Smooth muscle cell (in vitro differentiated cells): ENCODE measurements around the gene CUEDC1. TPM values are rescaled to one million over a fixed set of nuclear protein-coding genes. Genes with fewer than 3 reads are reported as not detected.

ENCODE experiments used
- DNase-seq: peaks from one replicate; lab custom pipeline; 2025; ENCODE audit not compliant: unreplicated experiment; lab: John Stamatoyannopoulos, UW
- H2AFZ ChIP-seq: fragments of 200-600 bp; sonication (generic); 2 replicates; pipeline ENCODE4 v1.6.0; 2016; ENCODE audit warnings: antibody characterized with exemption, low read depth, mild to moderate bottlenecking
- H3F3A ChIP-seq: fragments of 200-600 bp; sonication (generic); 2 replicates; pipeline ENCODE4 v1.6.0; 2017; ENCODE audit warnings: antibody characterized with exemption, low read depth
- H3K27ac ChIP-seq: fragments of 200-600 bp; sonication (generic); 2 replicates; pipeline ENCODE4 v1.5.1; 2016; ENCODE audit warnings: low read depth, mild to moderate bottlenecking
- H3K27me3 ChIP-seq: fragments of 200-600 bp; sonication (generic); 2 replicates; pipeline ENCODE4 v1.6.1; 2016; ENCODE audit warnings: low read depth, mild to moderate bottlenecking
- H3K36me3 ChIP-seq: fragments of 200-600 bp; sonication (generic); 2 replicates; pipeline ENCODE4 v1.5.1; 2016; ENCODE audit warnings: low read depth
- H3K4me1 ChIP-seq: fragments of 200-600 bp; sonication (generic); 2 replicates; pipeline ENCODE4 v1.5.1; 2016; ENCODE audit warnings: low read depth
- H3K4me2 ChIP-seq: fragments of 200-600 bp; sonication (generic); 2 replicates; pipeline ENCODE4 v1.6.0; 2016; ENCODE audit warnings: mild to moderate bottlenecking
- H3K4me3 ChIP-seq: fragments of 200-600 bp; sonication (generic); 2 replicates; pipeline ENCODE4 v1.5.1; 2016; ENCODE audit warnings: mild to moderate bottlenecking
- H3K79me2 ChIP-seq: fragments of 200-600 bp; sonication (generic); 2 replicates; pipeline ENCODE4 v1.6.0; 2016; ENCODE audit warnings: low read depth, mild to moderate bottlenecking
- H3K9ac ChIP-seq: fragments of 200-600 bp; sonication (generic); 2 replicates; pipeline ENCODE4 v1.6.0; 2016; ENCODE audit warnings: low read depth
- H3K9me3 ChIP-seq: fragments of 200-600 bp; sonication (generic); replicated peaks from 2 replicates; pipeline ENCODE4 v1.5.1; 2016; ENCODE audit warnings: low read depth
- H4K20me1 ChIP-seq: fragments of 200-600 bp; sonication (generic); 2 replicates; pipeline ENCODE4 v1.6.0; 2016; ENCODE audit warnings: low read depth
- CTCF ChIP-seq: fragments of 200-600 bp; sonication (generic); IDR thresholded peaks from 2 replicates; pipeline ENCODE4 v1.5.1; 2017; ENCODE audit warnings: borderline replicate concordance, mild to moderate bottlenecking, antibody characterized with exemption; ENCODE audit not compliant: insufficient read depth, poor library complexity, severe bottlenecking
- WGBS: methylation state at CpG from one replicate; pipeline ENCODE4 v1.1.7; 2016; ENCODE audit warnings: low lambda C conversion rate; 5-methylcytosine and 5-hydroxymethylcytosine counted together
- polyA plus RNA-seq: library from polyadenylated mRNA; unstranded; fragments of >200 nt; fragmentation: Nextera tagmentation; extraction: Ambion mirVana; gene quantifications from 2 replicates; pipeline ENCODE4 v1.2.1, GENCODE V29; 2016
- small RNA-seq: library from RNA; depleted of rRNA; stranded (forward); fragments of <200 nt; gene quantifications from one replicate; pipeline ENCODE3, GENCODE V24; 2014
- total RNA-seq: library from RNA; depleted of rRNA; stranded (reverse); fragments of >200 nt; gene quantifications from 2 replicates; pipeline ENCODE4 v1.2.3, GENCODE V29; 2014

The CUEDC1 gene
- total and polyA plus RNA-seq, 2 experiments from 2014 or later, result 11.1 to 11.7 TPM

- H3K4me3 ChIP-seq, result no peak overlapping the region
- H3K9ac ChIP-seq, result no peak overlapping the region
- no peaks in the 10 kb centered on the region for H3K79me2 ChIP-seq
- H4K20me1 ChIP-seq, result no peaks in the 10 kb centered on the region
- no peak overlapping the region for H2AFZ ChIP-seq
- H3K9me3 ChIP-seq, result no peaks in the 10 kb centered on the region
- H3K27ac ChIP-seq, result no peak overlapping the region
- DNase-seq, result no peak
- 87% methylated on average over 1 of the region's 1 CpG for WGBS
- no peaks in the 10 kb centered on the region for H3K27me3 ChIP-seq
- H3K4me1 ChIP-seq, result peaks cover 6% of the 10 kb centered on the region
- no peaks in the 10 kb centered on the region for H3K36me3 ChIP-seq
- no peaks in the 10 kb centered on the region for H3F3A ChIP-seq
- no peak for TF ChIP-seq CTCF
- H3K4me2 ChIP-seq, result no peak overlapping the region
Observed at GRCh38 chr17:57814421-57814820, 140.8 kb downstream of the CUEDC1 start.

- no peaks in the 10 kb centered on the region for H3F3A ChIP-seq
- H2AFZ ChIP-seq, result no peak overlapping the region
- no peak overlapping the region for H3K4me3 ChIP-seq
- no peak overlapping the region for H3K4me2 ChIP-seq
- 91% methylated on average over 8 of the region's 8 CpGs for WGBS
- no peaks in the 10 kb centered on the region for H3K79me2 ChIP-seq
- no peaks in the 10 kb centered on the region for H3K36me3 ChIP-seq
- DNase-seq, result no peak
- peaks cover 6% of the 10 kb centered on the region for H3K4me1 ChIP-seq
- H3K27ac ChIP-seq, result no peak overlapping the region
- H4K20me1 ChIP-seq, result no peaks in the 10 kb centered on the region
- H3K9me3 ChIP-seq, result no peaks in the 10 kb centered on the region
- H3K27me3 ChIP-seq, result no peaks in the 10 kb centered on the region
- no peak for TF ChIP-seq CTCF
- H3K9ac ChIP-seq, result no peak overlapping the region
Observed at GRCh38 chr17:57811638-57812280, 143.5 kb downstream of the CUEDC1 start.

Small RNA genes within 50 kb of the gene (small RNA-seq; reads per million reads assigned to genes)
- gene AC015813.4, result not detected

Other genes with a start within 250 kb of the CUEDC1 start
- gene CCDC182, start 210.1 kb downstream of the CUEDC1 start, total RNA-seq, result not detected in 2 replicates
- gene CCDC182, start 210.1 kb downstream of the CUEDC1 start, polyA plus RNA-seq, result not detected in 2 replicates
- 32.3 and 33.1 TPM in 2 replicates for gene MRPS23, start 105.4 kb downstream of the CUEDC1 start, total RNA-seq
- gene MRPS23, start 105.4 kb downstream of the CUEDC1 start, polyA plus RNA-seq, result 48.4 and 51.1 TPM in 2 replicates
- 52.1 and 61.8 TPM in 2 replicates for gene VEZF1, start 32.8 kb upstream of the CUEDC1 start, total RNA-seq
- gene VEZF1, start 32.8 kb upstream of the CUEDC1 start, polyA plus RNA-seq, result 24.9 and 25.3 TPM in 2 replicates
- gene SRSF1, start 51.8 kb upstream of the CUEDC1 start, total RNA-seq, result 194 and 200 TPM in 2 replicates
- 57.9 and 61.3 TPM in 2 replicates for gene SRSF1, start 51.8 kb upstream of the CUEDC1 start, polyA plus RNA-seq
- 8.9 and 9.1 TPM in 2 replicates for gene DYNLL2, start 128.0 kb upstream of the CUEDC1 start, total RNA-seq
- 1.5 and 2.0 TPM in 2 replicates for gene DYNLL2, start 128.0 kb upstream of the CUEDC1 start, polyA plus RNA-seq
- gene OR4D1, start 193.0 kb upstream of the CUEDC1 start, total RNA-seq, result not detected in 2 replicates
- not detected in 2 replicates for gene OR4D1, start 193.0 kb upstream of the CUEDC1 start, polyA plus RNA-seq
- not detected in 2 replicates for gene OR4D2, start 211.6 kb upstream of the CUEDC1 start, total RNA-seq
- not detected in 2 replicates for gene OR4D2, start 211.6 kb upstream of the CUEDC1 start, polyA plus RNA-seq
- not detected in 2 replicates for gene EPX, start 237.3 kb upstream of the CUEDC1 start, total RNA-seq
- gene EPX, start 237.3 kb upstream of the CUEDC1 start, polyA plus RNA-seq, result not detected in 2 replicates